ENCODE measurements around the gene MNT. TPM values are rescaled to one million over a fixed set of nuclear protein-coding genes. Genes with fewer than 3 reads are reported as not detected.

MNT gene
- total and polyA plus RNA-seq, 10 donors: 2.8 to 38.5 (median 27.9) TPM

DNA sequence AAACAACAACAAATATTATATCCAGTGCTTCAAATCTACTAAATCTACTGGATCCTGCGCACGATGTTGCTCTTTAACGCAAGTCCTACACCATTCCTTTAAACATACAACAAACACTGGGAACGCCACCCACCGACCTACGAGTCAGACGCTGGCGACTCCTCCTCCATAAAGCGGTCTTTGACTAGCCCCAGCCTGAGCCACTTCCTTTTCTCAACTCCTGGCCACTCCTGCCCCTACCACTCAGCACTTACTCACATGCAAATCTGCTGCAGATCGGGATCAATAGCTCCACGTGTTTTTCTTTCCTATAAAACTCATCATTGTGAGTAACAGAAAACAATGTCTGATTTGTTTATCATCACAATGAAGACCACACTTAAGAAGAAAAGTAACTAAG lies 32.8 kb upstream of the MNT start:
- Histone ChIP-seq H3K4me3 (no peak overlapping the region), H3K27ac (no peak overlapping the region), H3K4me1 (peaks cover 0 to 2% (median 0%) of the 10 kb centered on the region in 6 donors), H3K27me3 (replicated peaks in 1 of 7) (no peaks in the 10 kb centered on the region), H3K36me3 (peaks cover 0 to 78% (median 43%) of the 10 kb centered on the region in 6 donors), H3K9me3 (no peaks in the 10 kb centered on the region)
- TF ChIP-seq POLR2AphosphoS5 (IDR thresholded peaks at IDR 0.05) (no peak), CTCF (IDR thresholded peaks at IDR 0.05 in 8 of 11, conservative IDR thresholded peaks at IDR 0.05 in 3 of 11) (no peak), POLR2A (IDR thresholded peaks at IDR 0.05) (no peak)
- intact Hi-C loops (cut with DNase I; ENCODE audit: low total_unique reads): no loop called here
- no peak for DNase-seq
- 78 to 92% (median 89%) methylated on average over 11 of the region's 11 CpGs for WGBS, 5 donors

GRCh38 chr17:2427910-2428309 lies 27.1 kb upstream of the MNT start:
- Histone ChIP-seq H3K27ac (no peak overlapping the region), H3K36me3 (peaks cover 0 to 46% (median 4%) of the 10 kb centered on the region in 6 donors), H3K4me3 (no peak overlapping the region), H3K27me3 (replicated peaks in 1 of 7) (no peaks in the 10 kb centered on the region), H3K9me3 (no peaks in the 10 kb centered on the region), H3K4me1 (no peaks in the 10 kb centered on the region)
- intact Hi-C loops (cut with DNase I; ENCODE audit: low total_unique reads): no loop called here
- WGBS, 5 donors: 91 to 100% (median 100%) methylated on average over 1 of the region's 1 CpG
- TF ChIP-seq CTCF (IDR thresholded peaks at IDR 0.05 in 8 of 11, conservative IDR thresholded peaks at IDR 0.05 in 3 of 11) (no peak), POLR2AphosphoS5 (IDR thresholded peaks at IDR 0.05) (no peak)
- no peak for DNase-seq

- no peaks in the 10 kb centered on the region for H3K27me3 ChIP-seq (replicated peaks in 1 of 7)
- no peak for TF ChIP-seq POLR2A (IDR thresholded peaks at IDR 0.05)
- no peak for TF ChIP-seq POLR2AphosphoS5 (IDR thresholded peaks at IDR 0.05)
- no peak for TF ChIP-seq CTCF (IDR thresholded peaks at IDR 0.05 in 8 of 11, conservative IDR thresholded peaks at IDR 0.05 in 3 of 11)
- 76 to 83% (median 78%) methylated on average over 2 of the region's 2 CpGs for WGBS, 5 donors
- H3K4me1 ChIP-seq: no peaks in the 10 kb centered on the region
- H3K36me3 ChIP-seq: peaks cover 0 to 45% (median 4%) of the 10 kb centered on the region in 6 donors
- intact Hi-C loops (cut with DNase I; ENCODE audit: low total_unique reads): no loop called here
- DNase-seq: no peak
- no peak overlapping the region for H3K27ac ChIP-seq
- H3K4me3 ChIP-seq: no peak overlapping the region
- no peaks in the 10 kb centered on the region for H3K9me3 ChIP-seq
These were observed 26.4 kb upstream of the MNT start for GRCh38 chr17:2427215-2427614.

DNA sequence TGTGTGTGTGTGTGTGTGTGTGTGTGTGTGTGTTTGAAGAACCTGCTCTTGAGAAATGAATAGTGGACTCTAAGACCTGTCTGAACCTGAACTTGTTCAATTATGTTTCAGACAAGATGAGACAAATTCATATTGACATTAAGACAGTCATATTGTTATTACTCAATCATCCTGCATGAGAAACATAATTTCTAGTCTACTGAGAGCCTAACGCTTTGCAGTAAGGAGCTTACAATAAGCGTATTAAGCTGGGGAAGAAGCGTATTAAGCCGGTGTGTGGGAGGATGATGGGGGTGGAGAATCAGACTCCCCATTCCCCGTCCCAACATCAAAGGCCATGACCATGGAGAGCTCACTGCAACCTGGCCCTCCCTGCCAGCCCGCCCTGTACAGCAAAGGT lies 22.4 kb upstream of the MNT start:
- 82 to 93% (median 83%) methylated on average over 6 of the region's 6 CpGs for WGBS, 5 donors

More for the DNA sequence above, 22.4 kb upstream of the MNT start:
- Histone ChIP-seq H3K4me3 (no peak overlapping the region), H3K27ac (no peak overlapping the region), H3K4me1 (peaks cover 0 to 9% (median 6%) of the 10 kb centered on the region in 6 donors), H3K36me3 (peaks cover 0 to 71% (median 29%) of the 10 kb centered on the region in 6 donors), H3K9me3 (no peaks in the 10 kb centered on the region), H3K27me3 (replicated peaks in 1 of 7) (no peaks in the 10 kb centered on the region)
- no peak for DNase-seq
- TF ChIP-seq POLR2A (IDR thresholded peaks at IDR 0.05) (no peak), CTCF (IDR thresholded peaks at IDR 0.05 in 8 of 11, conservative IDR thresholded peaks at IDR 0.05 in 3 of 11) (no peak), POLR2AphosphoS5 (IDR thresholded peaks at IDR 0.05) (no peak)
- intact Hi-C loops (cut with DNase I; ENCODE audit: low total_unique reads): no loop called here

Measured in spleen (tissue), 11 donors.